Fibroblast of lung (primary cell): ENCODE results near the gene SLC35G4. TPM values are rescaled to one million over a fixed set of nuclear protein-coding genes. Genes with fewer than 3 reads are reported as not detected.

Experiments
- DNase-seq, 2 donors: peaks; one replicate each; pipeline versions ENCODE4 v3.0.0 to v3.0.0-alpha.2; 2010; ENCODE audit warnings: low read depth in 2 of 2
- H2AFZ ChIP-seq: 2 replicates; pipeline ENCODE4 v1.5.1; 2012; ENCODE audit warnings: low read length, control low read depth, inconsistent platforms
- H3K27ac ChIP-seq: 2 replicates; pipeline ENCODE4 v1.5.1; 2011; ENCODE audit warnings: low read length, control low read depth; ENCODE audit not compliant: insufficient read depth
- H3K27me3 ChIP-seq: 2 replicates; pipeline ENCODE4 v1.5.1; 2011; ENCODE audit warnings: mild to moderate bottlenecking, low read length; ENCODE audit not compliant: control insufficient read depth, insufficient read depth
- H3K36me3 ChIP-seq: 2 replicates; pipeline ENCODE4 v1.5.1; 2011; ENCODE audit warnings: low read length; ENCODE audit not compliant: control insufficient read depth, insufficient read depth
- H3K4me1 ChIP-seq: 2 replicates; pipeline ENCODE4 v1.5.1; 2011; ENCODE audit warnings: low read length; ENCODE audit not compliant: control insufficient read depth, insufficient read depth; ENCODE audit errors: extremely low read depth
- H3K4me2 ChIP-seq: 2 replicates; pipeline ENCODE4 v1.5.1; 2011; ENCODE audit warnings: low read length, control low read depth; ENCODE audit not compliant: insufficient read depth; ENCODE audit errors: extremely low read depth
- H3K4me3 ChIP-seq, 4 experiments: fragments of 200-600 bp in 1 of 4; sonication (generic) in 1 of 4; replicated peaks in 1 of 4; 2 replicates each; pipeline ENCODE4 v1.5.1; 2011 to 2016; ENCODE audit warnings: low read length in 4 of 4, low read depth in 3 of 4, mild to moderate bottlenecking in 3 of 4, control low read depth in 2 of 4, inconsistent platforms in 1 of 4, mixed read lengths in 1 of 4; ENCODE audit not compliant: insufficient read depth in 1 of 4; ENCODE audit errors: control extremely low read depth in 1 of 4
- H3K79me2 ChIP-seq: 2 replicates; pipeline ENCODE4 v1.5.1; 2012; ENCODE audit warnings: mild to moderate bottlenecking, low read length, inconsistent platforms; ENCODE audit not compliant: control insufficient read depth, insufficient read depth
- H3K9ac ChIP-seq: 2 replicates; pipeline ENCODE4 v1.5.1; 2011; ENCODE audit warnings: mild to moderate bottlenecking, low read length, control low read depth; ENCODE audit not compliant: insufficient read depth
- H3K9me3 ChIP-seq: 2 replicates; pipeline ENCODE4 v1.5.1; 2012; ENCODE audit warnings: low read depth, low read length; ENCODE audit not compliant: control insufficient read depth, insufficient read depth
- H4K20me1 ChIP-seq: 2 replicates; pipeline ENCODE4 v1.5.1; 2011; ENCODE audit warnings: low read length; ENCODE audit not compliant: control insufficient read depth, insufficient read depth; ENCODE audit errors: extremely low read depth
- EZH2 ChIP-seq: IDR thresholded peaks from 2 replicates; pipeline ENCODE4 v1.5.1; 2012; ENCODE audit warnings: low read length, control low read depth, mild to moderate bottlenecking; ENCODE audit errors: missing control alignments
- polyA plus RNA-seq, 2 donors: library from polyadenylated mRNA; depleted of rRNA in 1 of 2; stranded (reverse) in 1 of 2; unstranded in 1 of 2; fragments of >200 nt; gene quantifications; 2 replicates each; pipeline ENCODE4 v1.2.1, GENCODE V29; 2011 to 2012; ENCODE audit warnings: missing spikeins in 1 of 2
- total RNA-seq: library from RNA; depleted of rRNA; stranded (reverse); fragments of >200 nt; gene quantifications from 2 replicates; pipeline ENCODE4 v1.2.1, GENCODE V29; 2014
- TF ChIP-seq, protein P1 (sequence below), 2 donors: IDR thresholded peaks in 1 of 2; conservative IDR thresholded peaks in 1 of 2; 1 replicate in 1 of 2; 2 replicates in 1 of 2; pipeline ENCODE4 v1.5.1; 2011 to 2012; ENCODE audit warnings: low read length in 2 of 2, control low read depth in 1 of 2, inconsistent platforms in 1 of 2, low read depth in 1 of 2, mild to moderate bottlenecking in 1 of 2

Gene SLC35G4
- total and polyA plus RNA-seq, 2 donors (not counting 1 experiment from before 2014, with no cell fraction given) = not detected

DNA sequence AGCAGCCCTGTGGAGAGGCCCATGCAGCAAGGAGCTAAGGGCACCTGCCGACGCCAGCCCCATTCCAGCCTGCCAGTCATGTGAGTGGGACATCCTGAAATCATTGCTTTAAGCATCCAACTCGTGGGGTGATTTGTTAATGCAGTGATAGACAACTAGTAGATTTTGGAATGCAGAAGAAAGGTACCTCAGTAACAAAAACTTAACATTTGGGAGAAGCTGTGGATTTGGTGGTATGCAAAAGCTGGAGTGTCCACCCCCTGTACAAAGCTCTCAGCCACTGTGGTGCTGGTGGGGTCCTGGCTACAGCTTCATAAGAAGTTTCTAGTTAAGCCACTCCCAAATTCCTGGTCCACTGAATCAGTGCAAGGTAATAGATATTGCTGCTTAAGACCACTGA lies 42.5 kb downstream of the SLC35G4 start:
- TF ChIP-seq EZH2 = no peak
- TF ChIP-seq, protein P1, sequence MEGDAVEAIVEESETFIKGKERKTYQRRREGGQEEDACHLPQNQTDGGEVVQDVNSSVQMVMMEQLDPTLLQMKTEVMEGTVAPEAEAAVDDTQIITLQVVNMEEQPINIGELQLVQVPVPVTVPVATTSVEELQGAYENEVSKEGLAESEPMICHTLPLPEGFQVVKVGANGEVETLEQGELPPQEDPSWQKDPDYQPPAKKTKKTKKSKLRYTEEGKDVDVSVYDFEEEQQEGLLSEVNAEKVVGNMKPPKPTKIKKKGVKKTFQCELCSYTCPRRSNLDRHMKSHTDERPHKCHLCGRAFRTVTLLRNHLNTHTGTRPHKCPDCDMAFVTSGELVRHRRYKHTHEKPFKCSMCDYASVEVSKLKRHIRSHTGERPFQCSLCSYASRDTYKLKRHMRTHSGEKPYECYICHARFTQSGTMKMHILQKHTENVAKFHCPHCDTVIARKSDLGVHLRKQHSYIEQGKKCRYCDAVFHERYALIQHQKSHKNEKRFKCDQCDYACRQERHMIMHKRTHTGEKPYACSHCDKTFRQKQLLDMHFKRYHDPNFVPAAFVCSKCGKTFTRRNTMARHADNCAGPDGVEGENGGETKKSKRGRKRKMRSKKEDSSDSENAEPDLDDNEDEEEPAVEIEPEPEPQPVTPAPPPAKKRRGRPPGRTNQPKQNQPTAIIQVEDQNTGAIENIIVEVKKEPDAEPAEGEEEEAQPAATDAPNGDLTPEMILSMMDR (conservative IDR thresholded peaks at IDR 0.05 in 1 of 2, IDR thresholded peaks at IDR 0.05 in 1 of 2; ENCODE audit: low read depth in 1 of 2, low read length in 2 of 2) = no peak
- H3K36me3 ChIP-seq = no peaks in the 10 kb centered on the region
- H3K4me2 ChIP-seq = no peak overlapping the region
- H3K4me1 ChIP-seq = no peaks in the 10 kb centered on the region
- H4K20me1 ChIP-seq = no peaks in the 10 kb centered on the region
- no peak for DNase-seq
- H2AFZ ChIP-seq = no peak overlapping the region
- no peak overlapping the region for H3K27ac ChIP-seq
- no peak overlapping the region for H3K9ac ChIP-seq
- H3K4me3 ChIP-seq = no peak overlapping the region
- H3K79me2 ChIP-seq = no peaks in the 10 kb centered on the region
- no peaks in the 10 kb centered on the region for H3K27me3 ChIP-seq
- no peaks in the 10 kb centered on the region for H3K9me3 ChIP-seq

DNA sequence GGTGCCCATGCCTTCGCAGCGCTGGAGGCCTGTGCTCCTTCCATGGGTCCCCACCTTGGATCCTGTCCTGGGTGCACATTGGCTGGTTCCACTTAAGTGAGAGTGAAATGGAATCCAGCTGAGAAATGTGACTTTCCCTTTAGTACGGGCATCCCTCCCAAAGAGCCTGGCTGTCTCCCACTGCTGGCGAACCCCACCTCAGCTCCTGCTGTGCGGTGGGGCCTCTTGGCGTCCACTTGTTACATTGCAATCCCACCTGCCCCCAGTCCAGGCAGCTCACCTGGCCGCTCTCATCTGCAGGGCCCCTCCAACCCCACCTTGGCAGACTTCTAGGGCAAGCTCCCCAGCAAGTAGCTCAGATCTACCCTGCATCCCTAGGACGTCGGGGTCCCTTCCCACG lies 44.1 kb downstream of the SLC35G4 start:
- Histone ChIP-seq H3K9me3 (no peaks in the 10 kb centered on the region), H3K27ac (no peak overlapping the region), H2AFZ (no peak overlapping the region), H3K4me3 (no peak overlapping the region), H3K9ac (no peak overlapping the region), H3K4me1 (no peaks in the 10 kb centered on the region), H3K79me2 (no peaks in the 10 kb centered on the region), H3K36me3 (no peaks in the 10 kb centered on the region), H4K20me1 (no peaks in the 10 kb centered on the region), H3K4me2 (no peak overlapping the region), H3K27me3 (no peaks in the 10 kb centered on the region)
- TF ChIP-seq EZH2 = no peak
- TF ChIP-seq, protein P1 (conservative IDR thresholded peaks at IDR 0.05 in 1 of 2, IDR thresholded peaks at IDR 0.05 in 1 of 2; ENCODE audit: low read depth in 1 of 2, low read length in 2 of 2) = no peak
- no peak for DNase-seq

DNA sequence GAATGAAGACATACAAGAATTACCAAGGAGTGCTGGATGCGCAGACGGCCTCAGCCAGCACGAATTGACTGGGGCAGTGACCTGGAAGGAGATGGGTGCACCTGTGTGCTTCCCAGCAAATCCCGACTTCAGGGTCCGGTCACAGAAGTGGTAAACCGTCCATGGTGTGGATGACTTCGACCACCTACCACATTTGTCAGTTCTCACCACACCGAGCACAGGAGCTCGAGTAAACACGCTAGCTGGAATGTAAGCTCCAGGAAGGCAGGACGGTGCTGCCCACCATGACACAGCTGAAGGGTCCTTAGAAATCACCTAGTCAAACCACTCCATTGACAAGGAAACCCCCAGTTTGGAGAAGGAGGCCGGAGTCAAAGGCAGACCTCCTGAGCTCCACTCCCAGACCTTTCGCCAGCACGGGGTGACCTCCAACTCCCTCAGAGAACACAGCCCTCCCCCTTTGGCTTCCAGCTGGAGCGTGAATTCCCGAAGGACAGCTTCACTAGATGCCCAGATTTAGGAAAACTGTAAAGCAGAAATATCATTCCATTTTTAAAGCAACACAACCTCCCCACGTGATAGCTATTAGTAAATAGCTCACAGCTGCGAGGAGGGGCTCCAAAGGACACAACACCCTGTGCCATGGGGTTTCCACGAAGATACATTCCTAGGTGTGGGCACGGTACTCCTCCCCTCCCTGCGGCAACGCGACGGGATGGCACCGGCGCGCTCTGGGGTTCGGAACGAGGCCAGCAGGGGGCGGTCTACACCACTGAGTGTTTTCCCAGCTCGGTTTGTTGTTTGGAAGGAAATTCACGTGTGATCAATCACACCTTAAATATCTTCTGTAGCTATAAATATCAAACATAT lies 45.6 kb downstream of the SLC35G4 start:
- H3K4me2 ChIP-seq = no peak overlapping the region
- TF ChIP-seq, protein P1 (conservative IDR thresholded peaks at IDR 0.05 in 1 of 2, IDR thresholded peaks at IDR 0.05 in 1 of 2; ENCODE audit: low read depth in 1 of 2, low read length in 2 of 2) = peak; percentile 63 to 77
- TF ChIP-seq EZH2 = no peak
- H3K9ac ChIP-seq = no peak overlapping the region
- H2AFZ ChIP-seq = no peak overlapping the region
- DNase-seq = peak in 1 of 2 donors; percentile 29
- H3K27ac ChIP-seq = no peak overlapping the region
- H3K27me3 ChIP-seq = no peaks in the 10 kb centered on the region
- no peaks in the 10 kb centered on the region for H3K79me2 ChIP-seq
- H3K4me3 ChIP-seq = no peak overlapping the region
- H3K9me3 ChIP-seq = no peaks in the 10 kb centered on the region
- no peaks in the 10 kb centered on the region for H3K4me1 ChIP-seq
- H3K36me3 ChIP-seq = no peaks in the 10 kb centered on the region
- no peaks in the 10 kb centered on the region for H4K20me1 ChIP-seq
